NT2/D1 (cell line): ENCODE measurements around the gene AK8.

Experiments
- DNase-seq: peaks from one replicate; pipeline ENCODE4 v3.0.0-alpha.2; 2011; ENCODE audit warnings: low read depth, low spot score
- H3K27me3 ChIP-seq: 2 replicates; pipeline ENCODE4 v1.6.0; 2011; ENCODE audit warnings: mild to moderate bottlenecking; ENCODE audit not compliant: insufficient read length, insufficient read depth
- H3K36me3 ChIP-seq: 2 replicates; pipeline ENCODE4 v1.6.1; 2011; ENCODE audit warnings: mild to moderate bottlenecking, low read length, mixed read lengths; ENCODE audit not compliant: insufficient read depth, insufficient read length
- H3K4me1 ChIP-seq: 2 replicates; pipeline ENCODE4 v1.5.1; 2011; ENCODE audit not compliant: insufficient read depth, insufficient read length
- H3K4me3 ChIP-seq: 2 replicates; pipeline ENCODE4 v1.5.1; 2011; ENCODE audit warnings: low read depth; ENCODE audit not compliant: insufficient read length
- H3K9ac ChIP-seq: 2 replicates; pipeline ENCODE4 v1.6.0; 2011; ENCODE audit warnings: low read depth; ENCODE audit not compliant: insufficient read length
- H3K9me3 ChIP-seq: 2 replicates; pipeline ENCODE4 v1.5.1; 2011; ENCODE audit warnings: mild to moderate bottlenecking, low read length; ENCODE audit not compliant: insufficient read depth
- SUZ12 ChIP-seq: IDR thresholded peaks from 2 replicates; pipeline ENCODE4 v1.6.1; 2011; ENCODE audit not compliant: insufficient read length, insufficient read depth; ENCODE audit errors: extremely low read depth
- YY1 ChIP-seq: IDR thresholded peaks from 2 replicates; pipeline ENCODE4 v1.6.1; 2011; ENCODE audit not compliant: insufficient read length, insufficient read depth
- ZNF274 ChIP-seq: IDR thresholded peaks from 2 replicates; pipeline ENCODE4 v1.6.1; 2011; ENCODE audit warnings: mild to moderate bottlenecking, low read depth, low read length

Gene AK8

DNA sequence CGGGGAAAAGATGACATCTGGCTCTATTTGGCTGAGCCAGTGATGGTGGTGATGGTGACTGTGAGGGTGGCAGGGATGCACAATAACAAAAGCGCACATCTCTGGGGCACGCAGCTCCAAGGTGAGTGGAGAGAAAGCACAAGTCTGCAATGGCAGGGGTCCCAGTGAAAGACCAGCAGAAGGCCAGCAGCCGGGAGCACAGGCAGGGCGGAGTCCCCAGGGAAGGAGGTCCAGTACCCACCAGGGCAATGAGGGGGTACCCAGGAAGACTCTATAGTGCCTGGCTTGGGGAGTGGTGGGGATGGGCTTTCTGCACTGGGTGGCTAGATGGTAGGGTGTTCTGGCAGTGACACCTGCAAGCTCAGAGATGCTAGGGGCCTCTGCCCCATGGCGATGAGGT, 69.4 kb downstream of the AK8 start:
- DNase-seq = no peak
- peaks cover 9% of the 10 kb centered on the region for H3K4me1 ChIP-seq
- H3K9me3 ChIP-seq = no peaks in the 10 kb centered on the region
- H3K4me3 ChIP-seq = no peak overlapping the region
- no peaks in the 10 kb centered on the region for H3K36me3 ChIP-seq
- H3K9ac ChIP-seq = no peak overlapping the region
- TF ChIP-seq ZNF274 (no peak), SUZ12 (no peak), YY1 (no peak)
- no peaks in the 10 kb centered on the region for H3K27me3 ChIP-seq

DNA sequence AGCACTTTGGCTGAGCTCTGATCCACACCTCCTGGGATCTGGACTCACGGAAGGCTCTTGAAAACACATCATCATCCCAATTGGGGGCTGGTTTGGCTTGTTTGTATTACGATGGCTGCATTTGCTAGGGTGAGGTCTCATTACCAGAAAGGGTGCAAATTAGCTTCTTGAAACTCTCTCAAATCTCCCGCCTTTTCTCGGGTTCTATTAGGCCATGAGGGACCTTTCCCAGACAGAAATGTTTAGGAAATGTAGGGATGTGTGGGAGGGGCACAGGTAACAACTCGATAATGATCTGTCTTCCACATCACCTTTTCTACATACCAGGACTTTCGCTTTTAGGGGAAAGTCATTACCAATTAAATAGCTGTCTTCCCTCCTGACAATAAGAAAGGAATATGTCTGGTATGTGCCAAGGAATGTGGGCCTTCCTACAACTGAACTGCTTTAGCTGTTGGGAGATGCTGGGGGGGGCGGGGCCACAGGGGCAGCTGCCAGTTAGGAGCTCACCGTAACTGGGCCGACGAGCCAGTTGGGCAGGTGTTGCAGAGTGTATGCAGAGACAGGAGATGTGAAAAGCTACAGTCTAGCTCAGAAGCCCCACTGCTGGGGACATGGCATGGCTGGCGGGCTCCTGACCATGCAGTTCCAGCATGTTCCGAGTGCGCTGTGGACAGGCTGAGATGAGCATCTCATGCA, 71.2 kb downstream of the AK8 start:
- peaks cover 9% of the 10 kb centered on the region for H3K4me1 ChIP-seq
- H3K36me3 ChIP-seq = no peaks in the 10 kb centered on the region
- peaks cover under 1% of the 10 kb centered on the region for H3K27me3 ChIP-seq
- H3K4me3 ChIP-seq = no peak overlapping the region
- peak; percentile 71 for DNase-seq
- no peaks in the 10 kb centered on the region; the same call in 1 of the 2 replicates for H3K9me3 ChIP-seq
- no peak overlapping the region for H3K9ac ChIP-seq
- TF ChIP-seq ZNF274 (no peak), YY1 (no peak), SUZ12 (no peak)

DNA sequence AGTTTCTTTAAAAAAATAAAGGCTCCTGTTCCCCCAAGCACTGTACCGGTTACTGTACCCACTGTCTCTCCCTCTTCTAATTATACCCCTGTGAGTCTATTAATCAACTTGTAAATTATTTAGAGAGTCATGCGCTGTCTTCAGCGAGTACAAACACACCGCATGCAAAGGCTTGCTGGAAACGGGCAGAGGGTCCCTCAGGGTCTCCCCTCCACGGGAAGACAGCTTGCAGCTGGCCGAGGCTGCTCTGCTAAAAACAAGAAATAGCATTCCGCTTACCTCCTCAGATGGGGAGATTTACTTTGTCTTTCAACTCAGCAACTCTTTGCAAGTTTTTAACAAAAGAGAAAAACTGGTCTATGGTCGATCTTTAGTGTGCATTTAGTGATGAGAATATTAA, 71.8 kb downstream of the AK8 start:
- TF ChIP-seq SUZ12 (no peak), YY1 (no peak), ZNF274 (no peak)
- Histone ChIP-seq H3K9me3 (no peaks in the 10 kb centered on the region; the same call in 1 of the 2 replicates), H3K27me3 (peaks cover 6% of the 10 kb centered on the region)

DNA sequence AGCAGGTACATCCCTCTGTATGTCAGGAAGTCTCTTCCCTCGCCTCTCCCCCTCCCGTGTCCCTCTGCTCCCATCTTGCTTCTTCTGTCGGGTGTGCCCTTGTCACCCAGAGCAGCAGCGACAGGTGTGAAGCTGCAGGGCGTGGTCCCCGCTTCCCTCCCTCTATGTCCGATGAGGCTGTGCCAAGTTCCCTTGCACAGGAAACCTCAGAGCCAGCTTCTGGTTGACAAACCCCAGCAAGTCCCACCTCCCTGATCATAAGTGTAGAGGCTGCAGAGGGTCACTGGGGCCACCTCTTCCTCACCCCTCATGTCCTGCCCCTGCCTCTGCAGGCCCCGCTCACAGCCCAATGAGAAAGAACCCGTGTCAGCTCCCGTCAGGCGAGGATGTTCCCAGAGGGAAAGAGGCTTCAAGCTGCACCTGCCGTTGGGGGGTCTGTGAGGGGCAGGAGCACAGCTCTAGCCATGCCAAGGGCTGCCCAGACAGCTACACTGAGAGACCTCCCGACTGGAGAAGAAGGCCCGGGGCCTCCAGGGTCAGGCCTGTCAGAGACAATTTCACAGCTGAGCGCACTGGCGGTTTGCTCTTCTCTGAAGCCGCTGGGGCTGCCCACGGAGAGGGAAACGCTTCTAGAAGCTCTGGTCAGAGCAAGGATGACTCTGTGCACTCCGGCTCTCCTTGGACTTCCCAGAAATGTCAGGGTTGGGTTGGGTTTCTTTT, 73.3 kb downstream of the AK8 start:
- DNase-seq = no peak
- Histone ChIP-seq H3K9ac (no peak overlapping the region), H3K9me3 (no peaks in the 10 kb centered on the region; the same call in 1 of the 2 replicates), H3K4me1 (peaks cover 11% of the 10 kb centered on the region), H3K36me3 (no peaks in the 10 kb centered on the region), H3K4me3 (no peak overlapping the region), H3K27me3 (peaks cover 10% of the 10 kb centered on the region)
- TF ChIP-seq SUZ12 (no peak), YY1 (no peak), ZNF274 (no peak)

More for the DNA sequence above, 71.8 kb downstream of the AK8 start:
- Histone ChIP-seq H3K4me1 (peaks cover 9% of the 10 kb centered on the region), H3K9ac (no peak overlapping the region), H3K36me3 (no peaks in the 10 kb centered on the region), H3K4me3 (no peak overlapping the region)
- no peak for DNase-seq

DNA sequence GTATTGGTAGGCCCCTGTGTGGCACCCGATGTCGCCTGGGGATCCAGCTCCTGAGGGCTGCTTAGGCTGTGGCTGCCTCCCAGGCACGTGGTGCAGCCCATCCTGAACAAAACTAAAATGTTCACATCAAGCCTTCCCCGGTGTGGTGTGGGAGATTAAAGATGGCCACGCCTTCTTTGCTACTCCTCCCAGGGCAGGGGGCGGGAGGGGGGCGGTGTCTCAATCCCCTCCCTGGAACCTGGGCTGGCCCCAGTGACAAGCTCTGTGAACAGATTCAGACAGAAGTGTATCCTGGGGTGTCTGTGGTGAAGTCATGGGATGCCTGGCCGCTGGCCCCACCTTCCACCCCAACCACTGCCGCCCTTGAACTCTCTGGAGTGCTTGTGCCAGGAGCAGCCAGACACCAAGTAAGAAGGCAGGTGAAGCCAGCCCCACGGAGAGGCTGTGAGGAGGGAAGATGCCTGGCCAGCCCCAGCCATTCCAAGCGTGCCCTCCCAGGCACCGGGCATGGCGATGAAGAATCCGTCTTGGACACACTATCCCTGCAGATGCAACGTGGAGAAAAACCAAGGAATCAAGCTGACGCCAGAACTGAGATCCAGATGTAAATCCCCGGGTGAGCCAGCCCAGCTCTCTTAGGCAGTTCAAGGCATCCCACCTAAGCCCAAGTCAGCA, 75.8 kb downstream of the AK8 start:
- H3K36me3 ChIP-seq = no peaks in the 10 kb centered on the region

DNA sequence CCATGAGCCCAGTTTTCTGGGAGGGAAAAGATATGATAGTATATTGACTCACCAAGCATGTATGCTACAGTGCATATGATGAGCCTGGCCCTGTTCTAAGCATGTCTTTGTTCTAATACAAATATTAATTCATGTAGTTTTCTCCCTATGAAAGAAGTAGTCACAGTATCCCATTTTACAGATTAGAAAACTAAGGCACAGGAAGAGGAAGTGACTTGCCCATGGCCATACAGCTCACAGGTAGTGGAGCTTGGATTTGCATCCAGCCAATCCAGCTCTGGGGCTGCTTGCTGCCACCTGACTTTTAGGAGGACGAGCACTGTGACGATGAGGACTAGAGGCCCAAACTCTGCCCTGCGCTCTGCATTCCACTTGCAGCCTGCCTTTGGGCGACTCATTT, 76.4 kb downstream of the AK8 start:
- Histone ChIP-seq H3K4me1 (peaks cover 11% of the 10 kb centered on the region), H3K36me3 (no peaks in the 10 kb centered on the region), H3K9ac (no peak overlapping the region), H3K27me3 (peaks cover 41% of the 10 kb centered on the region), H3K9me3 (no peaks in the 10 kb centered on the region; the same call in 1 of the 2 replicates), H3K4me3 (no peak overlapping the region)
- TF ChIP-seq SUZ12 (no peak), ZNF274 (no peak), YY1 (no peak)
- no peak for DNase-seq

More for the DNA sequence above, 75.8 kb downstream of the AK8 start:
- DNase-seq = no peak
- Histone ChIP-seq H3K4me1 (peaks cover 13% of the 10 kb centered on the region), H3K4me3 (no peak overlapping the region), H3K9me3 (no peaks in the 10 kb centered on the region; the same call in 1 of the 2 replicates), H3K27me3 (peaks cover 35% of the 10 kb centered on the region), H3K9ac (no peak overlapping the region)
- TF ChIP-seq SUZ12 (no peak), ZNF274 (no peak), YY1 (no peak)

DNA sequence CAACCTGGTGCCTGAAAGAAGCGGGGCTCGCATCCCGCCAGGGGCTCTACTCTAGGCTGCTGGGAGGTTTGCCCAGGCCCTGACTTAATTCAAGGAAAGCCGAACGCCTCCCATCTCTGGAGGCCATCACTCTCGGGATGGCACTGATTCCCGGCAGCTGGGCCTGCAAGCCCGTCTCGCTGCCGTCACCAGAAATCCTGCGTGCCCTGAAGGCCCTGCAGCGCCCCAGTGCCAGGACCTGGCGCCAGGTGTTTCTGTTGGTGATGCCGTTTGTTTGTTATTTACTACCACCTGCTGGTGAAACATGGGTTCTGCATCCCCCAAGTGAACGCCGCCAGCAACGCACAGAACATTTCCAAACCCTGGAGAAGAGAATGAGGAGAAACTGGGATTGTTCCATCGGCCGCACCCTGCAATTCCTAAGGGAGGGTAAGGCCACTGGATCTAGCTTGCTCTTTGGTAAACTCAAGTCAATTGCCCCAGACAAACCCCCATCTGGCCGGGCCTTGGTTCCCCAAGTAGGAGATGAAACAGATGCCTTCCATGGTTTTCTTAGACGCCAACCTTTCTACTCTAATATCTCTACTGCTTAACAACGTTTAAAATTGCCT, 77.9 kb downstream of the AK8 start:
- H3K9me3 ChIP-seq = no peaks in the 10 kb centered on the region; the same call in 1 of the 2 replicates
- TF ChIP-seq YY1 (no peak), ZNF274 (no peak), SUZ12 (no peak)
- H3K27me3 ChIP-seq = peaks cover 56% of the 10 kb centered on the region
- peak; percentile 61 for DNase-seq
- H3K4me3 ChIP-seq = no peak overlapping the region
- no peak overlapping the region for H3K9ac ChIP-seq
- peaks cover 11% of the 10 kb centered on the region for H3K4me1 ChIP-seq
- no peaks in the 10 kb centered on the region for H3K36me3 ChIP-seq
